Uterus (tissue), 2 donors: Measurements from ENCODE around the gene FOXN3.

Experiments
- POLR2A ChIP-seq, 2 donors: fragments of 450-650 bp; IDR thresholded peaks; one replicate each; pipeline ENCODE4 v1.6.1; 2016; ENCODE audit warnings: antibody characterized with exemption in 2 of 2, mild to moderate bottlenecking in 1 of 2, moderate library complexity in 1 of 2
- TF ChIP-seq, protein P1 (sequence below), 4 experiments: fragments of 200-600 bp in 2 of 4; fragments of 450-650 bp in 2 of 4; sonication (generic) in 2 of 4; IDR thresholded peaks; one replicate each; pipeline ENCODE4 v1.5.1; 2016 to 2019; ENCODE audit warnings: antibody characterized with exemption in 4 of 4, mild to moderate bottlenecking in 2 of 4, moderate library complexity in 1 of 4

DNA sequence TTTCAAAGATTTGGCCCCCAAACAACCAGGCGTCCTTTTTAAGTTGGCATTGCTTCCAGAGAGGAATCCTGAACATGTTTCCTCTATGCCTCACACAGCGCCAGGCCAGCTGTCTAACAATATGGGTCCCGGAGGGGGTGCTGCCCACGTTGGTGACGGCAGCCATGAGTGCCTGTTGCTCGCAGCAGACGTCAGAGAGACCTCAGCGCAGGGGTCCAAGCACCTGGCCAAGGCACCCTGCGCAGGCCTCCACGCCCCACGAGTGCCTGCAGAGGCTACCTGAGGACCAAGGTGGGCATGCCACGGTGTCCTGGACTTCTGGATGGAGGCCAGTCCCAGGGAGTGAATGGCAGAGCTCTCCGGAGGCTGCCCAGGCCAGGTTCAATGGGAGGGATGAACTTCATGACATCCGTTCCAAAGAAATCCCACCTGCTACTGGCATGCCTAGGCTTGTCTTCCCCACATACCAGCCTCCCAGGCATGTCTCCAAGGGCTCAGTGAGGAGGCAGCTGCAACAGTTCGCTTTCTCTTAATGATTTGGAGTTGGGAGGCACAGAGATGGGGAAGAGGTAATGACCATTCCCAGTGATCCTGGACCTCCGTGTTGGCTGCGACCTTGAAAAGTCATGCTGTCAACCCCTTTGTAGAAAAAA is 11.6 kb upstream of the FOXN3 start:
- TF ChIP-seq POLR2A (IDR thresholded peaks at IDR 0.05), result no peak
- TF ChIP-seq, protein P1, sequence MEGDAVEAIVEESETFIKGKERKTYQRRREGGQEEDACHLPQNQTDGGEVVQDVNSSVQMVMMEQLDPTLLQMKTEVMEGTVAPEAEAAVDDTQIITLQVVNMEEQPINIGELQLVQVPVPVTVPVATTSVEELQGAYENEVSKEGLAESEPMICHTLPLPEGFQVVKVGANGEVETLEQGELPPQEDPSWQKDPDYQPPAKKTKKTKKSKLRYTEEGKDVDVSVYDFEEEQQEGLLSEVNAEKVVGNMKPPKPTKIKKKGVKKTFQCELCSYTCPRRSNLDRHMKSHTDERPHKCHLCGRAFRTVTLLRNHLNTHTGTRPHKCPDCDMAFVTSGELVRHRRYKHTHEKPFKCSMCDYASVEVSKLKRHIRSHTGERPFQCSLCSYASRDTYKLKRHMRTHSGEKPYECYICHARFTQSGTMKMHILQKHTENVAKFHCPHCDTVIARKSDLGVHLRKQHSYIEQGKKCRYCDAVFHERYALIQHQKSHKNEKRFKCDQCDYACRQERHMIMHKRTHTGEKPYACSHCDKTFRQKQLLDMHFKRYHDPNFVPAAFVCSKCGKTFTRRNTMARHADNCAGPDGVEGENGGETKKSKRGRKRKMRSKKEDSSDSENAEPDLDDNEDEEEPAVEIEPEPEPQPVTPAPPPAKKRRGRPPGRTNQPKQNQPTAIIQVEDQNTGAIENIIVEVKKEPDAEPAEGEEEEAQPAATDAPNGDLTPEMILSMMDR (IDR thresholded peaks at IDR 0.05), result no peak
